IMR-90 (cell line): Measurements from ENCODE around the gene SLC43A2. TPM values are rescaled to one million over a fixed set of nuclear protein-coding genes. Genes with fewer than 3 reads are reported as not detected.

Source experiments
- ATAC-seq: fragments of 200-7000 bp; cut with Tn5 transposase; 2 replicates; pipeline ENCODE4 v1.9.1; 2020; ENCODE audit warnings: low read depth, mild to moderate bottlenecking, moderate library complexity
- BruUV-seq: library from RNA; stranded (reverse); fragments of 400-500 nt; replicated peaks from 2 replicates; lab custom pipeline; 2021; lab: Mats Ljungman, UMichigan
- CTCF ChIA-PET: fragments of 300-600 bp; formaldehyde crosslinking; extraction: SDS; loops from one replicate; lab custom pipeline; 2021; ENCODE audit warnings: antibody characterized with exemption; lab: Yijun Ruan, JAX
- POLR2A ChIA-PET: fragments of 300-600 bp; sonication (Branson Sonifier 250); formaldehyde crosslinking; loops from one replicate; lab custom pipeline; 2022; ENCODE audit warnings: antibody characterized with exemption; ENCODE audit not compliant: unreplicated experiment; lab: Charles Lee
- DNase-seq: peaks from one replicate; pipeline ENCODE4 v3.0.0; 2013
- H2AFZ ChIP-seq: replicated peaks from 2 replicates; pipeline ENCODE3; 2013; ENCODE audit warnings: low read length, mild to moderate bottlenecking; ENCODE audit not compliant: poor library complexity
- H2AK5ac ChIP-seq: 2 replicates; pipeline ENCODE4 v1.6.1; 2013; ENCODE audit warnings: low read depth, low read length, inconsistent platforms
- H2AK9ac ChIP-seq: replicated peaks from 2 replicates; pipeline ENCODE3; 2013; ENCODE audit warnings: mild to moderate bottlenecking, low read depth, low read length, moderate library complexity; ENCODE audit not compliant: poor library complexity
- H2BK120ac ChIP-seq: 2 replicates; pipeline ENCODE4 v1.6.1; 2013; ENCODE audit warnings: low read depth, low read length, inconsistent platforms
- H2BK15ac ChIP-seq: 3 replicates; pipeline ENCODE4 v1.6.1; 2013; ENCODE audit warnings: low read depth, low read length, inconsistent platforms
- H2BK20ac ChIP-seq: 2 replicates; pipeline ENCODE4 v1.6.1; 2013; ENCODE audit warnings: low read depth, mild to moderate bottlenecking, inconsistent platforms, low read length, moderate library complexity
- H2BK5ac ChIP-seq: 2 replicates; pipeline ENCODE4 v1.6.1; 2013; ENCODE audit warnings: mild to moderate bottlenecking, low read depth, low read length, inconsistent platforms; ENCODE audit not compliant: poor library complexity, severe bottlenecking
- H3K14ac ChIP-seq: replicated peaks from 2 replicates; pipeline ENCODE4 v1.6.1; 2013; ENCODE audit warnings: low read depth, low read length, inconsistent platforms
- H3K18ac ChIP-seq: 2 replicates; pipeline ENCODE4 v1.6.1; 2013; ENCODE audit warnings: low read depth, low read length, control low read depth
- H3K23ac ChIP-seq: 2 replicates; pipeline ENCODE4 v1.6.1; 2013; ENCODE audit warnings: low read depth, low read length, inconsistent platforms
- H3K27ac ChIP-seq: 2 replicates; pipeline ENCODE4 v1.5.1; 2013; ENCODE audit warnings: mild to moderate bottlenecking, control low read depth, low read length; ENCODE audit not compliant: insufficient read depth
- H3K27me3 ChIP-seq: 2 replicates; pipeline ENCODE4 v1.6.1; 2013; ENCODE audit warnings: low read length; ENCODE audit not compliant: control insufficient read depth, insufficient read depth
- H3K36me3 ChIP-seq: 2 replicates; pipeline ENCODE4 v1.6.1; 2013; ENCODE audit warnings: low read length, mixed read lengths; ENCODE audit not compliant: control insufficient read depth, insufficient read depth
- H3K4ac ChIP-seq: 2 replicates; pipeline ENCODE4 v1.6.1; 2013; ENCODE audit warnings: low read depth, low read length, inconsistent platforms
- H3K4me1 ChIP-seq: 2 replicates; pipeline ENCODE4 v1.6.1; 2013; ENCODE audit warnings: low read length, mixed read lengths; ENCODE audit not compliant: control insufficient read depth, insufficient read depth
- H3K4me2 ChIP-seq: 2 replicates; pipeline ENCODE4 v1.6.1; 2013; ENCODE audit warnings: low read depth, mild to moderate bottlenecking, control low read depth, low read length, moderate library complexity
- H3K4me3 ChIP-seq: 2 replicates; pipeline ENCODE4 v1.5.1; 2013; ENCODE audit warnings: low read depth, mild to moderate bottlenecking, control low read depth, low read length, moderate library complexity; ENCODE audit not compliant: insufficient read depth
- H3K56ac ChIP-seq: 2 replicates; pipeline ENCODE4 v1.6.1; 2013; ENCODE audit warnings: low read length, inconsistent platforms; ENCODE audit not compliant: insufficient read depth; ENCODE audit errors: extremely low read depth
- H3K79me1 ChIP-seq, 2 experiments: 2 replicates each; pipeline ENCODE4 v1.6.1; 2013; ENCODE audit warnings: low read length in 2 of 2, inconsistent platforms in 1 of 2, low read depth in 1 of 2
- H3K9ac ChIP-seq: 2 replicates; pipeline ENCODE4 v1.6.1; 2013; ENCODE audit warnings: low read depth, low read length, control low read depth
- H3K9me1 ChIP-seq: 2 replicates; pipeline ENCODE4 v1.6.1; 2013; ENCODE audit warnings: low read length, inconsistent platforms; ENCODE audit not compliant: insufficient read depth
- H3K9me3 ChIP-seq: 2 replicates; pipeline ENCODE4 v1.6.1; 2013; ENCODE audit warnings: low read length; ENCODE audit not compliant: control insufficient read depth, insufficient read depth
- H4K20me1 ChIP-seq: 2 replicates; pipeline ENCODE4 v1.6.1; 2013; ENCODE audit warnings: low read length, inconsistent platforms; ENCODE audit not compliant: insufficient read depth
- H4K5ac ChIP-seq: 2 replicates; pipeline ENCODE4 v1.6.1; 2013; ENCODE audit warnings: mild to moderate bottlenecking, low read depth, low read length, control low read depth
- H4K8ac ChIP-seq, 2 experiments: 2 replicates each; pipeline ENCODE4 v1.6.1; 2013; ENCODE audit warnings: low read depth in 2 of 2, low read length in 2 of 2, control low read depth in 1 of 2, inconsistent platforms in 1 of 2
- H4K91ac ChIP-seq: 2 replicates; pipeline ENCODE4 v1.6.1; 2013; ENCODE audit warnings: low read depth, low read length, inconsistent platforms; ENCODE audit not compliant: insufficient read depth
- BHLHE40 ChIP-seq: fragments of 150-350 bp; IDR thresholded peaks from 2 replicates; pipeline ENCODE4 v1.6.1; 2016; ENCODE audit warnings: mild to moderate bottlenecking, low read depth, low read length
- CEBPB ChIP-seq: IDR thresholded peaks from 2 replicates; pipeline ENCODE4 v1.6.1; 2012; ENCODE audit warnings: low read depth, low read length, improper control_type of control experiment
- CHD1 ChIP-seq: IDR thresholded peaks from 2 replicates; pipeline ENCODE4 v1.6.1; 2012; ENCODE audit warnings: low read depth, low read length, improper control_type of control experiment
- CTCF ChIP-seq: conservative IDR thresholded peaks from 2 replicates; pipeline ENCODE4 v1.5.1; 2012; ENCODE audit warnings: mild to moderate bottlenecking, low read depth, low read length, improper control_type of control experiment
- FOS ChIP-seq: fragments of 150-350 bp; IDR thresholded peaks from 2 replicates; pipeline ENCODE4 v1.6.1; 2016; ENCODE audit warnings: low read depth, low read length
- MAFK ChIP-seq: IDR thresholded peaks from 2 replicates; pipeline ENCODE4 v1.6.1; 2012; ENCODE audit warnings: low read depth, low read length, improper control_type of control experiment
- MAZ ChIP-seq: IDR thresholded peaks from 2 replicates; pipeline ENCODE4 v1.6.1; 2012; ENCODE audit warnings: low read depth, mild to moderate bottlenecking, low read length, improper control_type of control experiment, moderate library complexity, borderline replicate concordance
- MXI1 ChIP-seq: IDR thresholded peaks from 2 replicates; pipeline ENCODE4 v1.6.1; 2012; ENCODE audit warnings: low read depth, mild to moderate bottlenecking, low read length, moderate library complexity, borderline replicate concordance
- NFE2L2 ChIP-seq: fragments of 150-350 bp; IDR thresholded peaks from 2 replicates; pipeline ENCODE4 v1.6.1; 2016; ENCODE audit warnings: low read depth, mild to moderate bottlenecking, low read length
- POLR2A ChIP-seq: IDR thresholded peaks from 2 replicates; pipeline ENCODE4 v1.6.1; 2012; ENCODE audit warnings: mild to moderate bottlenecking, low read depth, low read length
- RAD21 ChIP-seq: IDR thresholded peaks from 2 replicates; pipeline ENCODE4 v1.6.1; 2012; ENCODE audit warnings: low read length, improper control_type of control experiment
- RCOR1 ChIP-seq: IDR thresholded peaks from 2 replicates; pipeline ENCODE4 v1.6.1; 2012; ENCODE audit warnings: mild to moderate bottlenecking, low read length, improper control_type of control experiment; ENCODE audit not compliant: insufficient replicate concordance
- RFX5 ChIP-seq: IDR thresholded peaks from 2 replicates; pipeline ENCODE4 v1.8.0; 2012; ENCODE audit warnings: low read depth, mild to moderate bottlenecking, low read length, moderate library complexity
- SMC3 ChIP-seq: fragments of 150-350 bp; IDR thresholded peaks from 2 replicates; pipeline ENCODE4 v1.6.1; 2016; ENCODE audit warnings: low read depth, mild to moderate bottlenecking, antibody characterized with exemption, low read length, moderate library complexity
- USF2 ChIP-seq: fragments of 150-350 bp; IDR thresholded peaks from 2 replicates; pipeline ENCODE4 v1.6.1; 2017; ENCODE audit warnings: mild to moderate bottlenecking, antibody characterized with exemption, low read length, low read depth
- WGBS, 2 experiments: methylation state at CpG; one replicate each; pipeline versions ENCODE4 v1.1.5 to v1.1.7; 2013; ENCODE audit warnings: missing lambda C conversion rate in 2 of 2; ENCODE audit not compliant: insufficient read length in 1 of 2; ENCODE audit errors: extremely low coverage in 2 of 2; 5-methylcytosine and 5-hydroxymethylcytosine counted together
- dilution Hi-C: fragments of 300-500 bp; cut with HindIII; formaldehyde crosslinking; loops from one replicate; pipeline ENCODE4 v1.14.3; 2018; ENCODE audit warnings: low sequenced_read_pairs; ENCODE audit not compliant: unreplicated experiment
- in situ Hi-C: fragments of 300-500 bp; cut with MboI; formaldehyde crosslinking; loops from 3 replicates; pipeline ENCODE4 v1.14.3; 2019; ENCODE audit warnings: low sequenced_read_pairs, inconsistent platforms, mixed read lengths
- intact Hi-C: fragments of 100-400 bp; cut with micrococcal nuclease; formaldehyde crosslinking; loops from 2 replicates; pipeline ENCODE4 v1.10.0; 2022
- polyA plus RNA-seq, 3 experiments: library from polyadenylated mRNA; depleted of rRNA; stranded (reverse); fragments of >200 nt; gene quantifications; 2 replicates each; pipeline ENCODE4 v1.2.3, GENCODE V29; 2012; ENCODE audit warnings: low replicate concordance in 1 of 3
- total RNA-seq: library from RNA; depleted of rRNA; stranded (reverse); fragments of >200 nt; gene quantifications from 2 replicates; pipeline ENCODE4 v1.2.3, GENCODE V29; 2012

SLC43A2 gene
- total and polyA plus RNA-seq, 2 of the 4 experiments (the other 2 are of a cell fraction), result 3.8 to 9.0 TPM

- H2BK5ac ChIP-seq, result peak overlapping the region; percentile 78
- H3K9ac ChIP-seq, result peak overlapping the region; percentile 46
- TF ChIP-seq CHD1 (0 out of 2 replicates have a peak, but pooled peaks have one; percentile 6), MAZ (peak; percentile 86; the same call in 1 of the 2 replicates), NFE2L2 (no peak), USF2 (no peak), RFX5 (no peak), FOS (peak; percentile 66; the same call in 1 of the 2 replicates), RAD21 (0 out of 2 replicates have a peak, but pooled peaks have one; percentile 81), BHLHE40 (peak; percentile 32; the same call in 1 of the 2 replicates), CEBPB (no peak), MXI1 (peak; percentile 77), SMC3 (no peak; the same call in 1 of the 2 replicates), RCOR1 (peak; percentile 57), MAFK (no peak), POLR2A (peak; percentile 57), CTCF (peak; percentile 99)
These were observed 20.6 kb upstream of the SLC43A2 start for GRCh38 chr17:1648963-1649843.

More at GRCh38 chr17:1648963-1649843, 20.6 kb upstream of the SLC43A2 start:
- peak overlapping the region; percentile 84 for H3K4me2 ChIP-seq
- POLR2A ChIA-PET, result interaction anchor here (0.6 to 1.1 kb wide), 4 partner anchors 22 to 384 kb away, joined by 3 to 4 read pairs (median 3); no protein-coding TSS in a partner anchor
- no peak overlapping the region for H2BK20ac ChIP-seq
- peak overlapping the region; percentile 83 for H3K4me3 ChIP-seq
- H4K91ac ChIP-seq, result no peak overlapping the region; the same call in 1 of the 2 replicates
- no peak overlapping the region for H4K8ac ChIP-seq
- H3K79me1 ChIP-seq, result peaks cover 8 to 10% of the 10 kb centered on the region in 2 experiments
- 0% methylated on average over 52 of the region's 100 CpGs; no CpG with 5 or more reads in 1 of the 2 experiments for WGBS, 2 experiments
- peak overlapping the region; percentile 64; the same call in 1 of the 2 replicates for H3K4ac ChIP-seq
- H3K27ac ChIP-seq, result peak overlapping the region; percentile 62
- dilution Hi-C loops (no loop called here), intact Hi-C loops (loop anchor here (1.0 to 5.0 kb wide), 2 partner anchors 75 to 392 kb away; no protein-coding TSS in a partner anchor), in situ Hi-C loops (loop anchor here (5.0 kb wide), 1 partner anchor 72 kb away; no protein-coding TSS in a partner anchor)
- H2AK9ac ChIP-seq, result peak overlapping the region; percentile 96
- no peak overlapping the region for H3K18ac ChIP-seq
- no peak overlapping the region for H3K14ac ChIP-seq
- H2AK5ac ChIP-seq, result no peak overlapping the region
- DNase-seq (peak; percentile 94), ATAC-seq (peak; percentile 82)
- CTCF ChIA-PET, result interaction anchor here (0.7 to 2.8 kb wide), 9 partner anchors 11 to 134 kb away, joined by 3 to 25 read pairs (median 5); no protein-coding TSS in a partner anchor
- peaks cover 36% of the 10 kb centered on the region for H3K36me3 ChIP-seq
- BruUV-seq, result no TSS peak
- H3K9me1 ChIP-seq, result peaks cover 18% of the 10 kb centered on the region
- peaks cover 22% of the 10 kb centered on the region for H3K4me1 ChIP-seq
- H3K56ac ChIP-seq, result no peak overlapping the region
- peak overlapping the region; percentile 17 for H3K23ac ChIP-seq
- no peaks in the 10 kb centered on the region for H3K9me3 ChIP-seq
- no peak overlapping the region for H4K5ac ChIP-seq
- no peak overlapping the region for H2BK120ac ChIP-seq
- H4K20me1 ChIP-seq, result peaks cover 24% of the 10 kb centered on the region
- peak overlapping the region; percentile 94 for H2AFZ ChIP-seq
- no peak overlapping the region for H2BK15ac ChIP-seq
- no peaks in the 10 kb centered on the region for H3K27me3 ChIP-seq
